Hepatocyte (in vitro differentiated cells): ENCODE measurements around the gene PRR14L. TPM values are rescaled to one million over a fixed set of nuclear protein-coding genes. Genes with fewer than 3 reads are reported as not detected.
"Not testable (repeated sequence)": the region's sequence is repeated elsewhere in the genome, so short reads cannot be mapped to it uniquely, and the experiment has no call there.

Experiments
- DNase-seq: peaks from one replicate; pipeline ENCODE4 v3.0.0-alpha.2; 2016; ENCODE audit warnings: low spot score
- H2AFZ ChIP-seq: fragments of 200-600 bp; sonication (generic); 2 replicates; pipeline ENCODE4 v1.6.0; 2016; ENCODE audit warnings: antibody characterized with exemption, mild to moderate bottlenecking
- H3K27ac ChIP-seq: fragments of 200-600 bp; sonication (generic); 2 replicates; pipeline ENCODE4 v1.5.1; 2016; ENCODE audit warnings: mild to moderate bottlenecking
- H3K27me3 ChIP-seq: fragments of 200-600 bp; sonication (generic); 2 replicates; pipeline ENCODE4 v1.6.1; 2016
- H3K36me3 ChIP-seq: fragments of 200-600 bp; sonication (generic); replicated peaks from 2 replicates; pipeline ENCODE4 v1.5.1; 2016; ENCODE audit warnings: low read depth; ENCODE audit not compliant: insufficient read depth
- H3K4me1 ChIP-seq: fragments of 200-600 bp; sonication (generic); 2 replicates; pipeline ENCODE4 v1.5.1; 2016; ENCODE audit warnings: mild to moderate bottlenecking, moderate library complexity; ENCODE audit not compliant: insufficient read depth
- H3K4me2 ChIP-seq: fragments of 200-600 bp; sonication (generic); 2 replicates; pipeline ENCODE4 v1.6.0; 2016
- H3K4me3 ChIP-seq: fragments of 200-600 bp; sonication (generic); 2 replicates; pipeline ENCODE4 v1.5.1; 2016; ENCODE audit warnings: mild to moderate bottlenecking
- H3K79me2 ChIP-seq: fragments of 200-600 bp; sonication (generic); 2 replicates; pipeline ENCODE4 v1.6.0; 2017; ENCODE audit warnings: mild to moderate bottlenecking
- H3K9me2 ChIP-seq: fragments of 200-600 bp; sonication (generic); replicated peaks from 2 replicates; pipeline ENCODE4 v1.6.0; 2017; ENCODE audit warnings: mild to moderate bottlenecking; ENCODE audit not compliant: insufficient read depth
- H3K9me3 ChIP-seq: fragments of 200-600 bp; sonication (generic); 2 replicates; pipeline ENCODE4 v1.5.1; 2016; ENCODE audit warnings: low read depth, mild to moderate bottlenecking
- H4K20me1 ChIP-seq: fragments of 200-600 bp; sonication (generic); 2 replicates; pipeline ENCODE4 v1.6.0; 2016; ENCODE audit warnings: mild to moderate bottlenecking; ENCODE audit not compliant: insufficient read depth, poor library complexity, severe bottlenecking
- EZH2 ChIP-seq: fragments of 200-600 bp; sonication (generic); IDR thresholded peaks from 2 replicates; pipeline ENCODE4 v1.6.1; 2016; ENCODE audit warnings: antibody characterized with exemption, mild to moderate bottlenecking, borderline replicate concordance
- EZH2phosphoT487 ChIP-seq: fragments of 200-600 bp; sonication (generic); IDR thresholded peaks from one replicate; pipeline ENCODE4 v1.6.1; 2018; ENCODE audit warnings: antibody characterized with exemption, mild to moderate bottlenecking, low read depth, moderate library complexity; ENCODE audit not compliant: unreplicated experiment, severe bottlenecking
- WGBS: methylation state at CpG from one replicate; pipeline ENCODE4 v1.1.6; 2016; ENCODE audit warnings: low lambda C conversion rate; ENCODE audit errors: missing lambda C conversion rate; 5-methylcytosine and 5-hydroxymethylcytosine counted together
- polyA plus RNA-seq: library from polyadenylated mRNA; unstranded; fragments of >200 nt; fragmentation: Nextera tagmentation; extraction: Ambion mirVana; gene quantifications from 2 replicates; pipeline ENCODE4 v1.2.1, GENCODE V29; 2016
- total RNA-seq: library from RNA; depleted of rRNA; stranded (reverse); fragments of >200 nt; gene quantifications from 2 replicates; pipeline ENCODE4 v1.2.3, GENCODE V29; 2014
- TF ChIP-seq, protein P1 (sequence below): fragments of 200-600 bp; sonication (generic); IDR thresholded peaks from 2 replicates; pipeline ENCODE4 v1.5.1; 2016; ENCODE audit warnings: antibody characterized with exemption, mild to moderate bottlenecking; ENCODE audit not compliant: poor library complexity

The PRR14L gene
- total and polyA plus RNA-seq, 2 experiments from 2014 or later: 13.2 to 30.4 TPM

DNA sequence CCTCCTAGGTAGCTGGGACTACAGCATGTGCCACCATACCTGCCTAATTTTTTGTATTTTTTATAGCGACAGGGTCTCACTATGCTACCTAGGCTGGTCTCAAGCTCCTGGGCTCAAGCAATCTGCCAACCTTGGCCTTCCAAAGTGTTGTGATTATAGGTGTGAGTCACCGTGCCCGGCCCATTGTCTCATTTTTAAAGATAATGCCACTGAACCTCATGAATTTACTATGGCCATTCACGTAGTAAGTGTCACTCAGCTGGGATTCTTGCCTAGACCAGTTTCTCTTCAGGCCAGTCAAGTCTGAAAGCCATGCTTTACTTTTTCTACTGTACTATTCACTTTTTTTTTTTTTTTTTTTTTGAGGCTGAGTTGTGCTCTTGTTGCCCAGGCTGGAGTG lies 26.3 kb upstream of the PRR14L start:
- no peaks in the 10 kb centered on the region for H4K20me1 ChIP-seq
- no peaks in the 10 kb centered on the region for H3K9me3 ChIP-seq
- H3K4me2 ChIP-seq: no peak overlapping the region
- H3K4me3 ChIP-seq: no peak overlapping the region
- H3K4me1 ChIP-seq: no peaks in the 10 kb centered on the region
- 94% methylated on average over 4 of the region's 4 CpGs for WGBS
- H3K27ac ChIP-seq: no peak overlapping the region
- no peaks in the 10 kb centered on the region for H3K36me3 ChIP-seq
- TF ChIP-seq EZH2: no peak
- TF ChIP-seq EZH2phosphoT487: no peak
- TF ChIP-seq, protein P1, sequence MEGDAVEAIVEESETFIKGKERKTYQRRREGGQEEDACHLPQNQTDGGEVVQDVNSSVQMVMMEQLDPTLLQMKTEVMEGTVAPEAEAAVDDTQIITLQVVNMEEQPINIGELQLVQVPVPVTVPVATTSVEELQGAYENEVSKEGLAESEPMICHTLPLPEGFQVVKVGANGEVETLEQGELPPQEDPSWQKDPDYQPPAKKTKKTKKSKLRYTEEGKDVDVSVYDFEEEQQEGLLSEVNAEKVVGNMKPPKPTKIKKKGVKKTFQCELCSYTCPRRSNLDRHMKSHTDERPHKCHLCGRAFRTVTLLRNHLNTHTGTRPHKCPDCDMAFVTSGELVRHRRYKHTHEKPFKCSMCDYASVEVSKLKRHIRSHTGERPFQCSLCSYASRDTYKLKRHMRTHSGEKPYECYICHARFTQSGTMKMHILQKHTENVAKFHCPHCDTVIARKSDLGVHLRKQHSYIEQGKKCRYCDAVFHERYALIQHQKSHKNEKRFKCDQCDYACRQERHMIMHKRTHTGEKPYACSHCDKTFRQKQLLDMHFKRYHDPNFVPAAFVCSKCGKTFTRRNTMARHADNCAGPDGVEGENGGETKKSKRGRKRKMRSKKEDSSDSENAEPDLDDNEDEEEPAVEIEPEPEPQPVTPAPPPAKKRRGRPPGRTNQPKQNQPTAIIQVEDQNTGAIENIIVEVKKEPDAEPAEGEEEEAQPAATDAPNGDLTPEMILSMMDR: no peak
- no peaks in the 10 kb centered on the region for H3K79me2 ChIP-seq
- no peak for DNase-seq
- no peak overlapping the region for H2AFZ ChIP-seq
- H3K9me2 ChIP-seq: no peaks in the 10 kb centered on the region
- no peaks in the 10 kb centered on the region for H3K27me3 ChIP-seq

DNA sequence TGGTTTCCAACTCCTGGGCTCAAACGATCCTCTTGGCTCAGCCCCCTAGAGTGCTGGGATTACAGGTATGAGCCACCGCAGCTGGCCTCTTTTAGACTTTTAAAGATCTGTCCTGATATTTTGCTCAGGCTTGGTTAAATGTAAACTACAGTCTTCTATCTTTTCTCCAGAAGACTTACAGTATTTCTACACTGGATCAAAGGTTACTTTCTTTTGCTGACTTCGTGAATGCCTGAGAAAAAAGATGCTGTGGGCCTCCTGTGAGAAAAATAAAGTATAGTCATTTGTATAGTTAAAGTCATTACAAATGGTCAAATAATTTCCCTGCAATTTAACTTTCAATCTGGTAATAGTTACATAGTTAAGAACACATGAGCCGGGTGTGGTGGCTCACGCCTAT lies 23.5 kb upstream of the PRR14L start:
- no peaks in the 10 kb centered on the region for H3K36me3 ChIP-seq
- no peak overlapping the region for H3K4me3 ChIP-seq
- H3K4me2 ChIP-seq: no peak overlapping the region
- H3K79me2 ChIP-seq: no peaks in the 10 kb centered on the region
- H3K27me3 ChIP-seq: no peaks in the 10 kb centered on the region
- H3K27ac ChIP-seq: peak overlapping the region; percentile 56
- no peaks in the 10 kb centered on the region for H3K4me1 ChIP-seq
- no peak overlapping the region for H2AFZ ChIP-seq
- DNase-seq: no peak
- no peaks in the 10 kb centered on the region for H3K9me2 ChIP-seq
- no peaks in the 10 kb centered on the region for H3K9me3 ChIP-seq
- no peaks in the 10 kb centered on the region for H4K20me1 ChIP-seq
- WGBS: 84% methylated on average over 5 of the region's 5 CpGs
- TF ChIP-seq, protein P1: no peak
- TF ChIP-seq EZH2 (no peak), EZH2phosphoT487 (no peak)

DNA sequence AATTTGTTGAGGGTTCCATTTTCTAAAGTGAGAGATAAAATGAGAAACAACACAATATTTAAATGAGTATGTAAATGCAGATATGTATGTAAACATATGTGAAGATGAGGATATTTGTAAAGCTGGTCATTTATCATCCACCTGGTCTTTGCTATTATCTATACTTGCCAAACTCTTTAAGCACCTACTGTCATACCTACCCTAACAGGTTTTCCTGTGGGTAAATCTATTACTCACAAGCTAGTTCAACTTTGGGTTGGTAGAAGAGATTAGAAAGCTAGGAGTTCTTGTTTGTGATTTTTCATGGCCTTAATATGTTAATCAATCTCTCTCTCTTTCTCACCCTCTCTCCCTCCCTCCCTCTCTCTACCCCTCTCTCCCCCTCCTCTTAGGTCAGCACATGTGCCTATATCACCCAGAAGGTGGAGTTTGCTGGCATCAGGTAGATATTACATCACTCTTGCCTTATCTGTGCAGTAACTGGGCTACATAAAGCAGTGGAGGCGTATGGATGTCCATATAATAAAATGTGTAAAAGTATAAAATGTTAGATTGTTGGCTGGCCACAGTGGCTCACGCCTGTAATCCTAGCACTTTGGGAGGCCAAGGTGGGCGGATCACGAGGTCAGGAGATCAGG lies 18.6 kb upstream of the PRR14L start:
- H3K4me3 ChIP-seq: no peak overlapping the region
- H3K79me2 ChIP-seq: no peaks in the 10 kb centered on the region
- no peaks in the 10 kb centered on the region for H4K20me1 ChIP-seq
- no peaks in the 10 kb centered on the region for H3K27me3 ChIP-seq
- TF ChIP-seq, protein P1: no peak
- TF ChIP-seq EZH2phosphoT487 (no peak), EZH2 (no peak)
- H3K9me3 ChIP-seq: no peaks in the 10 kb centered on the region
- no peaks in the 10 kb centered on the region for H3K9me2 ChIP-seq
- no peak overlapping the region for H3K27ac ChIP-seq
- WGBS: 92% methylated on average over 4 of the region's 4 CpGs
- no peak for DNase-seq
- H3K36me3 ChIP-seq: no peaks in the 10 kb centered on the region
- no peak overlapping the region for H3K4me2 ChIP-seq
- no peaks in the 10 kb centered on the region for H3K4me1 ChIP-seq
- H2AFZ ChIP-seq: no peak overlapping the region

DNA sequence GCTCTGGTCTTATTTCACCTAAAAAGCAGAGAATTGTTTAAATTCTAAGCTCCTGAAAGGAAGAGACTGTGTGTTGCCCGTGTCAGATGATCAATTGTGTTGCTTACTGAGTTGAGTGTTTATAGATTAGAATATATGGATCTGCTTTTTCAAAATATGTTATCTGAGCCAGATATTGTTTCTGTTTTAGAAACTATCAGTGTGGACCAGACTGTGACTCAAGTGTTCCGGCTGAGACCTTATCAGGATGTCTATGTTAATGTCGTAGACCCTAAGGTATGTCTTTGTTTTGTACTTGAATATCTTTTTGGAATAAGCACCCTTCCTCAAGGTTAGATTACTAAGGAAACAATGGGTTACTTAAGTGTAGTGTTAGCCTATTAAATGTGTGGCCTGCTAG lies 14.9 kb upstream of the PRR14L start:
- no peaks in the 10 kb centered on the region for H3K9me2 ChIP-seq
- 92% methylated on average over 3 of the region's 3 CpGs for WGBS
- no peak overlapping the region for H3K27ac ChIP-seq
- H3K4me3 ChIP-seq: no peak overlapping the region
- no peaks in the 10 kb centered on the region for H3K9me3 ChIP-seq
- no peak overlapping the region for H2AFZ ChIP-seq
- no peak overlapping the region for H3K4me2 ChIP-seq
- no peaks in the 10 kb centered on the region for H3K4me1 ChIP-seq
- TF ChIP-seq EZH2phosphoT487 (no peak), EZH2 (no peak)
- TF ChIP-seq, protein P1: no peak
- no peaks in the 10 kb centered on the region for H3K27me3 ChIP-seq
- no peaks in the 10 kb centered on the region for H3K79me2 ChIP-seq
- no peaks in the 10 kb centered on the region for H4K20me1 ChIP-seq
- H3K36me3 ChIP-seq: no peaks in the 10 kb centered on the region
- DNase-seq: no peak

DNA sequence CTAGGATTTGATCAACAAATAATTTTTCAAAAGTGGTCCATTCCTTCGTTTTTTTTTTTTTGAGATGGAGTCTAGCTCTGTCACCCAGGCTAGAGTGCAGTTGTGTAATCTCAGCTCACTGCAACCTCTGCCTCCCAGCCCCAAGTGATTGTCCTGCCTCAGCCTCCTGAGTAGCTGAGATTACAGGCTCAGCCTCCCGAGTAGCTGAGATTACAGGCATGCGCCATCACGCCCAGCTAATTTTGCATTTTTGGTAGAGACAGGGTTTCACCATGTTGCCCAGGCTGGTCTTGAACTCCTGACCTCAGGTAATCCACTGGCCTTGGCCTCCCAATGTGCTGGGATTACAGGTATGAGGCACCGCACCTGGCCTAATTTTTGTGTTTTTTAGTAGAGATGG lies 8.9 kb upstream of the PRR14L start:
- H3K27me3 ChIP-seq, H3K4me1 ChIP-seq, H3K4me2 ChIP-seq, H4K20me1 ChIP-seq, H3K9me2 ChIP-seq, H3K27ac ChIP-seq, H3K4me3 ChIP-seq, H3K9me3 ChIP-seq, H2AFZ ChIP-seq, DNase-seq, H3K36me3 ChIP-seq: not testable (repeated sequence)
- WGBS: 96% methylated on average over 5 of the region's 5 CpGs
- H3K79me2 ChIP-seq: peaks cover 20% of the 10 kb centered on the region
